Femur (tissue), 1 donor: ENCODE data around the gene CFB.
"Not testable (repeated sequence)": the region's sequence is repeated elsewhere in the genome, so short reads cannot be mapped to it uniquely, and the experiment has no call there.

ENCODE experiments used
- DNase-seq: peaks from one replicate; pipeline ENCODE4 v3.0.0-alpha.2; 2017

CFB gene

DNA sequence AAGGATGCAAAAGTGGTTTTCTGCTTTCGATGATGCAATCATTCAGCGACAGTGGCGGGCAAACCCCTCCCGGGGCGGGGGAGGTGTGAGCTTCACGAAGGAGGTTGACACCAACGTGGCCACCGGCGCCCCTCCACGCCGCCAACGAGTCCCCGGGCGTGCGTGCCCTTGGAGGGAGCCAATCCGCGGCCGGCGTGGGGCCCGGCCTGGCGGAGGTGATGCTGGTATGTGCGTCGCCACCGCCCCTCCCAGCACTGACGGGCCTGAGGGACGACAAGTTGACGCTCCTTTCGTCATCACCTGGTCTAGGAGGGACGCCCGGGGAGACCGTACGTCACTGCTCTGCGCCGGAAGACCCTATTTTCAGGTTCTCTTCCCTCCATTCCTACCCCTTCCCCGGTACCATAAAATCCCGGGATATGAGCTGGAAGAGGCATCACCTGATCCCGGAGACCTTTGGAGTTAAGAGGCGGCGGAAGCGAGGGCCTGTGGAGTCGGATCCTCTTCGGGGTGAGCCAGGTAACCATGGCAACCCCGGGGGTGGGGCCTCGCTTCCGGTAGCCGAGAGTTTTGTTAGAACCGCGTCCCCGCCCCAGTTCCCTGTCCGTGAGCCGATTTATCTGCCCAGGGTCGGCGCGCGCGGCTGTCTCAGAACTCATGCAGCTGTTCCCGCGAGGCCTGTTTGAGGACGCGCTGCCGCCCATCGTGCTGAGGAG, 26.3 kb downstream of the CFB start, which contains the start of gene DXO:
Gene DXO, minus strand, starts transcription at position 146 of the 716 bp plus-strand sequence. CDS start 463 bp downstream, outside the sequence.
- peak; percentile 97 for DNase-seq

DNA sequence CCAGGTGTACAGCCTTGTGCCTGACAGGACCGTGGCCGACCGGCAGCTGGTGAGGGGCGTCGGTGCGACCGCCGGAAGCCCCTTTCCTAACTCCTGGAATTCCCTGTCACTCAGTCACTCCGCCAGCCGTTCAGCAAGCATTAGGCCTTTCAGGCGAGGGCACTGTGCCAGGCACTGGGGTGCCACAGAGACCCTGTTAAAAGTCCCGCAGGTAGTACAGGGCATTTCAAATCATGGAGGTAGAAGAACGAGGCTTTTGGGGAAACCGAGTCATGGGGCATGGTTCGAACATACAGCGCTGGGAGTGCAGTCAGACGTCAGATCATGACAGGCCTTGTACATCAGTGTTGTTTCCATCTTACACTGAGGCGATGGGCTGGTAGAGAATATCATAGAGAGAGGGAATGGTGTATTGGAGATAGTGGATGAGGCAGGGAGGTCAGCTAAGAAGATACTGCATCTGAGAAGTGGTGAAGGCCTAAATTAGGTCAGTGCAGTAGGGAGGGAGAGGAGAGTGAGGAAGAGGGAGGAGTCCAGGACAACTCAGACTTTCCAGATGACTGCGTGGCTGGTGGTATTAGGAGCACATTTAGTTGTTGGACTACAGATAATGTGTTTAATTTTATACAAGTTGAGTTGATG, 26.9 kb downstream of the CFB start:
- no peak for DNase-seq

DNA sequence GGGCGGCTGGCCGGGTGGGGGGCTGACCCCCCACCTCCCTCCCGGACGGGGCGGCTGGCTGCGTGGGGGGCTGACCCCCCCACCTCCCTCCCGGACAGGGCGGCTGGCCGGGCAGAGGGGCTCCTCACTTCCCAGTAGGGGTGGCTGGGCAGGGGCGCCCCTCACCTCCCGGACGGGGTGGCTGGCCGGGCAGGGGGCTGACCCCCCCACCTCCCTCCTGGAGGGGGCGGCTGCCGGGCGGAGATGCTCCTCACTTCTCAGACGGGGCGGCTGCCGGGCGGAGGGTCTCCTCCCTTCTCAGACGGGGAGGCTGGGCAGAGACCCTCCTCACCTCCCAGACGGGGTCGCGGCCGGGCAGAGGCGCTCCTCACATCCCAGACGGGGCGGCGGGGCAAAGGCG, 30.2 kb downstream of the CFB start:
- peak; percentile 12 for DNase-seq

DNA sequence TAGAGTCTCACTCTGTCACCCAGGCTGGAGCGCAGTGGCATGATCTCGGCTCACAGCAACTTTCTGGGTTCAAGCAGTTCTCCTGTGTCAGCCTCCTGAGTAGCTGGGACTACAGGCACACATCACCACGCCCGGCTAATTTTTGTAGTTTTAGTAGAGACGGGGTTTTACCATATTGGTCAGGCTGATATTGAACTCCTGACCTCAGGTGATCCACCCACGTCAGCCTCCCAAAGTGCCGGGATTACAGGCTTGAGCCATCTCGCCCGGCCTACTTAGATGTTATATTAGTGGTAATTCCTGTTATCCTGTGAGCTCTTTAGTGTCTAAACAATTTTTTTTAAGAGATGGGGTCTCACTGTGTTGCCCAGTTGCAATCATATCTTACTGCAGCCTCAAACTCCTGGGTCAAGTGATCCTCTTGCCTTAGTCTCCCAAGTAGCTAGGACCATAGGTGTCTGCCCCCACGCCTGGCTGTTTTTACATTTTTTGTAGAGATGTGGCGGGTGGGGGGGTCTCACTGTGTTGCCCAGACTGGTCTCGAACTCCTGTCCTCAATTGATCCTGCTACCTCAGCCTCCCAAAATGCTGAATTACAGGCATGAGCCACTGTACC, 32.0 kb downstream of the CFB start:
- DNase-seq, result no peak

DNA sequence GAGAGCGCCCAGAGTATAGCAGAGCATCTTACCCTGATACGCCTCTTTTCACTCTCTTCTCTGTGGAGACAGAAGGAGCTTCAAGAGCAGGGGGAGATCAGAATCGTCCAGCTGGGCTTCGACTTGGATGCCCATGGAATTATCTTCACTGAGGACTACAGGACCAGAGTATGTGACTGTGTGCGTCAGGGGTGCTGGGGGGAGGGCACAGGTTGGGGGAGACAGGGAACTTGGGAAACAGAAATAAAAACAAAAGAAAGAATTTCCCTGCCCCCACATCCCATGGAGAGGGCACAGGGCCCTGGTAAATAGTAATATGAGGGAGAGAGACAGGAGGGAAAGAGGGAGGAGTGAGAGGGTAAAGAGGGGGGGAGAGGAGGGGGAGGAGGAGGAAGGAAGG, 32.9 kb downstream of the CFB start:
- no peak for DNase-seq

DNA sequence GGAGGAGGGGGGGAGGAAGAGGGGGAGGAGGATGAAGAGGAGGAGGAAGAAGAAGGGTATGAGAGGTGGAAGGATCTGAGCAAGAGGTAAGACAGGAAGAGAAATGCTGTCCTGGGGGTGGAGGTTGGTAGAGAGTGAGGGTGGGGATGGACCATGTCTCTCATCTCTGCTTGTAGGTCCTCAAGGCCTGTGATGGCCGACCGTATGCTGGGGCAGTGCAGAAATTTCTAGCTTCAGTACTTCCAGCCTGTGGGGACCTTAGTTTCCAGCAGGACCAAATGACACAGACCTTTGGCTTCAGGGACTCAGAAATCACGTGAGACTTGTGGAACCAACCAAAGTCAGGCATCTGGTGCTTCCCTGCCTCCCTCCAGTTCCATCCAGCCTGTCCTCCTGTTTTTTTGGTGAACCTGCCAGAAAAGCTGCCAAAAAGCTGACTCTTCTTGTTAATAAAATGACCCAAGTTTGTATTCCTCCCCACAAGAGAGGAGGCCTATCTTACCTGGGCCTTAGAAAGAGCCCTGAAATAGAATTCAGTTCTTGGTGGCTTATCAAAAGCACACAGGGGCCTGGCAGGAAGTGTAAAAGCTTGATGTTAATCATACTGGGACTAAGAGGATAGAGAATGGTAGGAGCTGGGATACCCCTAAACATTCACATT, 33.5 kb downstream of the CFB start:
- DNase-seq, result no peak

DNA sequence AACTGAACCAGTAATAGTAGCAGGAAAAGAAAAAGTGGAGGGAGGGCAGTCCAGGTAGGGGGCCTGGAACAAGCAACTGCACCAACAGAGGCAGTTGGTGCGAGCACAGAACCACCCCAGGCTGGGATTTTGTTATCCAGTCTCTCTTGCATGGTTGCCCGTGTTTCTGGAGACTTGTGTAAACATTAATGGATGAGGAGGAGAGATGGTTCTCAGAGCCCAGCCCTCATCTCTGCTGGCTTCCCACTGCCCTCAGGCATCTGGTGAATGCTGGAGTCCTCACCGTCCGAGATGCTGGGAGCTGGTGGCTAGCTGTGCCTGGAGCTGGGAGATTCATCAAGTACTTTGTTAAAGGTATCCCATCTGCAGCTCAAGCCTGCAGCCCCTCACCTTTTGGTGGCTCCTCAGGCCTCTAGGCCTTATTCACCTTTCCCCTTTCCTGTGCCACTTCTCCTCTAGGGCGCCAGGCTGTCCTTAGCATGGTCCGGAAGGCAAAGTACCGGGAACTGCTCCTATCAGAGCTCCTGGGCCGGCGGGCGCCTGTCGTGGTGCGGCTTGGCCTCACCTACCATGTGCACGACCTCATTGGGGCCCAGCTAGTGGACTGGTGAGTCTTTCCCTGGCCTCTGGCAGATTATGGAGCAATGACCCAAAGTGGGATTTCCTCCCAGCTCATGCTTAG, 34.4 kb downstream of the CFB start:
- DNase-seq, result not testable (repeated sequence)

DNA sequence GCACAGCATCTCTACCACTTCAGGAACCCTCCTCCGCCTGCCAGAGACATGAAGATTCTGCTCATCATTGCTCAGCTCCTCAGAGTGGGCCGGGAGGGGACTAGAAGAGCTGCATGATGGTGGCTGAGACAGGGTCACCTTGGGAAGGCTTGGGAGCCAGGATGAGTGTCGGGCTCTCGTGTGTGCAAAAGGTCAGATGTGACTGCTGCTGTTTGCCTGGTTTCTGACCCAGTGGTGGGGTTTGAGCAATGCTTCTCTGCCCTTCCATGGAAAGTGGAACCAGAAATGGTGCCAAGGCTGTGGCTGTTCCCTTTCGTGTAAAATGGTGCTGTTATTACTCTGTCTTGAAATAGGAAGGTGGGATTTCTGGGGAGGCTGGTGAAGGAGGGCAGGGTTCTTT, 35.1 kb downstream of the CFB start:
- not testable (repeated sequence) for DNase-seq

DNA sequence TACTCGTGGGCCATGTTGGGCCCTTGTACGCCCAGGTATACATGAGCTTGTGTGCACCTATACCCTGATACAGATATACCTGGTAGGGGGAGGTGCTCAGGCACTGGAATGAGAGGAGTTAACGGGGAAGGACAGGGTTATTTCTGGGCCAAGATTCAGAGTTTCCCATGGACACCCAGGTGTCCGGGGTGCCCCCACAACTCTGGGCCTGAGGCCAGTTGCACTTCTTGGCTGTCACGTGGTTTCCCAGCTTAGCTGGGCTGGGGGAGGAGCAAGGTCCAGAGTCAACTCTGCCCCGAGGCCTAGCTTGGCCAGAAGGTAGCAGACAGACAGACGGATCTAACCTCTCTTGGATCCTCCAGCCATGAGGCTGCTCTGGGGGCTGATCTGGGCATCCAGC, 35.8 kb downstream of the CFB start, which contains the start of gene C4A:
Gene C4A, plus strand, starts transcription at position 314 of the 400 bp plus-strand sequence. Its CDS starts 51 bp downstream, at position 365.
- not testable (repeated sequence) for DNase-seq

DNA sequence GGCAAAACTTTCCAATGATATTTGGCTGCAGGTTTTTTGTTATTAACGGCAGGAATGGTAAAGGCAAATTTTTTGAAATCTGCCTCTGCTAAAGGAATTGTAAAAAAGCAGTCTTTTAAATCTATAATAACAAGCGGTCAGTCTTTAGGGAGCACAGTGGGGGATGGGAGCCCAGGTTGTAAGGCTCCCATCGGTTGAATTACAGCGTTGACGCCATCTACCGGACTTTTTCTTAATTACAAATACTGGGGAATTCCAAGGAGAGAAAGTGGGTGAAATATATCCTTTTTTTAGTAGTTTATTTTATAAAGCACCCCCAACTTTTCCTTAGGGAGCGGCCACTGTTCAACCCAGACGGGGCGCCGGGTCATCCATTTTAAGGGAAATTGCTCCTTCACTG, 43.5 kb downstream of the CFB start:
- not testable (repeated sequence) for DNase-seq

DNA sequence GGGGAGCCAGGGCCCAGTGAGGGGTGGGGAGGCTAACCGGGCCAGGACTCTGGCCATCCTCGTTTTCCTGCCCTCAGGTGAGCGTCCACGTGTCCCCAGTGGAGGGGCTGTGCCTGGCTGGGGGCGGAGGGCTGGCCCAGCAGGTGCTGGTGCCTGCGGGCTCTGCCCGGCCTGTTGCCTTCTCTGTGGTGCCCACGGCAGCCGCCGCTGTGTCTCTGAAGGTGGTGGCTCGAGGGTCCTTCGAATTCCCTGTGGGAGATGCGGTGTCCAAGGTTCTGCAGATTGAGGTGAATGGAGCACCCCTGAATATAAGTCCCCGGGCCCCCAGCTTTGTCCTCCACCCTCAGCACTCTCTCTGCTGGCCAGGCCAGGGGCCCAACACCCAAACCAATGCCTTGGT, 48.5 kb downstream of the CFB start:
- not testable (repeated sequence) for DNase-seq

DNA sequence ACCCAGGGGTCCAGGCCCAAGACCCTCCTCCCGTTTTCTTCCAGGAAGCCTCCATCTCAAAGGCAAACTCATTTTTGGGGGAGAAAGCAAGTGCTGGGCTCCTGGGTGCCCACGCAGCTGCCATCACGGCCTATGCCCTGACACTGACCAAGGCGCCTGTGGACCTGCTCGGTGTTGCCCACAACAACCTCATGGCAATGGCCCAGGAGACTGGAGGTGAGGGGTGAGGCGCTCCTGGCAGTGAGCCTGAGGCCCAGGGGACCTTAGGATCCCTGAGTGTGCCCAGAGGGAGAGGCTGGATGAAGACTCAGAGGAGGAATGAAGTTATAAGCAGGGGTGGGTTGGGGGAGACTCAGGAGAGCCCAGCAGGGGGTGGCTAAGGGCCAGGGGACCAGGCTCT, 50.5 kb downstream of the CFB start:
- DNase-seq, result not testable (repeated sequence)
